IMR-90 (cell line): Measurements from ENCODE around the gene FOXO1. TPM values are rescaled to one million over a fixed set of nuclear protein-coding genes. Genes with fewer than 3 reads are reported as not detected.

ENCODE experiments used
- ATAC-seq: fragments of 200-7000 bp; cut with Tn5 transposase; 2 replicates; pipeline ENCODE4 v1.9.1; 2020; ENCODE audit warnings: low read depth, mild to moderate bottlenecking, moderate library complexity
- BruUV-seq: library from RNA; stranded (reverse); fragments of 400-500 nt; replicated peaks from 2 replicates; lab custom pipeline; 2021; lab: Mats Ljungman, UMichigan
- CTCF ChIA-PET: fragments of 300-600 bp; formaldehyde crosslinking; extraction: SDS; loops from one replicate; lab custom pipeline; 2021; ENCODE audit warnings: antibody characterized with exemption; lab: Yijun Ruan, JAX
- POLR2A ChIA-PET: fragments of 300-600 bp; sonication (Branson Sonifier 250); formaldehyde crosslinking; loops from one replicate; lab custom pipeline; 2022; ENCODE audit warnings: antibody characterized with exemption; ENCODE audit not compliant: unreplicated experiment; lab: Charles Lee
- DNase-seq: peaks from one replicate; pipeline ENCODE4 v3.0.0; 2013
- H2AFZ ChIP-seq: replicated peaks from 2 replicates; pipeline ENCODE3; 2013; ENCODE audit warnings: low read length, mild to moderate bottlenecking; ENCODE audit not compliant: poor library complexity
- H2AK5ac ChIP-seq: 2 replicates; pipeline ENCODE4 v1.6.1; 2013; ENCODE audit warnings: low read depth, low read length, inconsistent platforms
- H2AK9ac ChIP-seq: replicated peaks from 2 replicates; pipeline ENCODE3; 2013; ENCODE audit warnings: mild to moderate bottlenecking, low read depth, low read length, moderate library complexity; ENCODE audit not compliant: poor library complexity
- H2BK120ac ChIP-seq: 2 replicates; pipeline ENCODE4 v1.6.1; 2013; ENCODE audit warnings: low read depth, low read length, inconsistent platforms
- H2BK15ac ChIP-seq: 3 replicates; pipeline ENCODE4 v1.6.1; 2013; ENCODE audit warnings: low read depth, low read length, inconsistent platforms
- H2BK20ac ChIP-seq: 2 replicates; pipeline ENCODE4 v1.6.1; 2013; ENCODE audit warnings: low read depth, mild to moderate bottlenecking, inconsistent platforms, low read length, moderate library complexity
- H2BK5ac ChIP-seq: 2 replicates; pipeline ENCODE4 v1.6.1; 2013; ENCODE audit warnings: mild to moderate bottlenecking, low read depth, low read length, inconsistent platforms; ENCODE audit not compliant: poor library complexity, severe bottlenecking
- H3K14ac ChIP-seq: replicated peaks from 2 replicates; pipeline ENCODE4 v1.6.1; 2013; ENCODE audit warnings: low read depth, low read length, inconsistent platforms
- H3K18ac ChIP-seq: 2 replicates; pipeline ENCODE4 v1.6.1; 2013; ENCODE audit warnings: low read depth, low read length, control low read depth
- H3K23ac ChIP-seq: 2 replicates; pipeline ENCODE4 v1.6.1; 2013; ENCODE audit warnings: low read depth, low read length, inconsistent platforms
- H3K27ac ChIP-seq: 2 replicates; pipeline ENCODE4 v1.5.1; 2013; ENCODE audit warnings: mild to moderate bottlenecking, control low read depth, low read length; ENCODE audit not compliant: insufficient read depth
- H3K27me3 ChIP-seq: 2 replicates; pipeline ENCODE4 v1.6.1; 2013; ENCODE audit warnings: low read length; ENCODE audit not compliant: control insufficient read depth, insufficient read depth
- H3K36me3 ChIP-seq: 2 replicates; pipeline ENCODE4 v1.6.1; 2013; ENCODE audit warnings: low read length, mixed read lengths; ENCODE audit not compliant: control insufficient read depth, insufficient read depth
- H3K4ac ChIP-seq: 2 replicates; pipeline ENCODE4 v1.6.1; 2013; ENCODE audit warnings: low read depth, low read length, inconsistent platforms
- H3K4me1 ChIP-seq: 2 replicates; pipeline ENCODE4 v1.6.1; 2013; ENCODE audit warnings: low read length, mixed read lengths; ENCODE audit not compliant: control insufficient read depth, insufficient read depth
- H3K4me2 ChIP-seq: 2 replicates; pipeline ENCODE4 v1.6.1; 2013; ENCODE audit warnings: low read depth, mild to moderate bottlenecking, control low read depth, low read length, moderate library complexity
- H3K4me3 ChIP-seq: 2 replicates; pipeline ENCODE4 v1.5.1; 2013; ENCODE audit warnings: low read depth, mild to moderate bottlenecking, control low read depth, low read length, moderate library complexity; ENCODE audit not compliant: insufficient read depth
- H3K56ac ChIP-seq: 2 replicates; pipeline ENCODE4 v1.6.1; 2013; ENCODE audit warnings: low read length, inconsistent platforms; ENCODE audit not compliant: insufficient read depth; ENCODE audit errors: extremely low read depth
- H3K79me1 ChIP-seq, 2 experiments: 2 replicates each; pipeline ENCODE4 v1.6.1; 2013; ENCODE audit warnings: low read length in 2 of 2, inconsistent platforms in 1 of 2, low read depth in 1 of 2
- H3K9ac ChIP-seq: 2 replicates; pipeline ENCODE4 v1.6.1; 2013; ENCODE audit warnings: low read depth, low read length, control low read depth
- H3K9me1 ChIP-seq: 2 replicates; pipeline ENCODE4 v1.6.1; 2013; ENCODE audit warnings: low read length, inconsistent platforms; ENCODE audit not compliant: insufficient read depth
- H3K9me3 ChIP-seq: 2 replicates; pipeline ENCODE4 v1.6.1; 2013; ENCODE audit warnings: low read length; ENCODE audit not compliant: control insufficient read depth, insufficient read depth
- H4K20me1 ChIP-seq: 2 replicates; pipeline ENCODE4 v1.6.1; 2013; ENCODE audit warnings: low read length, inconsistent platforms; ENCODE audit not compliant: insufficient read depth
- H4K5ac ChIP-seq: 2 replicates; pipeline ENCODE4 v1.6.1; 2013; ENCODE audit warnings: mild to moderate bottlenecking, low read depth, low read length, control low read depth
- H4K8ac ChIP-seq, 2 experiments: 2 replicates each; pipeline ENCODE4 v1.6.1; 2013; ENCODE audit warnings: low read depth in 2 of 2, low read length in 2 of 2, control low read depth in 1 of 2, inconsistent platforms in 1 of 2
- H4K91ac ChIP-seq: 2 replicates; pipeline ENCODE4 v1.6.1; 2013; ENCODE audit warnings: low read depth, low read length, inconsistent platforms; ENCODE audit not compliant: insufficient read depth
- BHLHE40 ChIP-seq: fragments of 150-350 bp; IDR thresholded peaks from 2 replicates; pipeline ENCODE4 v1.6.1; 2016; ENCODE audit warnings: mild to moderate bottlenecking, low read depth, low read length
- NFE2L2 ChIP-seq: fragments of 150-350 bp; IDR thresholded peaks from 2 replicates; pipeline ENCODE4 v1.6.1; 2016; ENCODE audit warnings: low read depth, mild to moderate bottlenecking, low read length
- WGBS, 2 experiments: methylation state at CpG; one replicate each; pipeline versions ENCODE4 v1.1.5 to v1.1.7; 2013; ENCODE audit warnings: missing lambda C conversion rate in 2 of 2; ENCODE audit not compliant: insufficient read length in 1 of 2; ENCODE audit errors: extremely low coverage in 2 of 2; 5-methylcytosine and 5-hydroxymethylcytosine counted together
- dilution Hi-C: fragments of 300-500 bp; cut with HindIII; formaldehyde crosslinking; loops from one replicate; pipeline ENCODE4 v1.14.3; 2018; ENCODE audit warnings: low sequenced_read_pairs; ENCODE audit not compliant: unreplicated experiment
- in situ Hi-C: fragments of 300-500 bp; cut with MboI; formaldehyde crosslinking; loops from 3 replicates; pipeline ENCODE4 v1.14.3; 2019; ENCODE audit warnings: low sequenced_read_pairs, inconsistent platforms, mixed read lengths
- intact Hi-C: fragments of 100-400 bp; cut with micrococcal nuclease; formaldehyde crosslinking; loops from 2 replicates; pipeline ENCODE4 v1.10.0; 2022
- polyA plus RNA-seq, 3 experiments: library from polyadenylated mRNA; depleted of rRNA; stranded (reverse); fragments of >200 nt; gene quantifications; 2 replicates each; pipeline ENCODE4 v1.2.3, GENCODE V29; 2012; ENCODE audit warnings: low replicate concordance in 1 of 3
- total RNA-seq: library from RNA; depleted of rRNA; stranded (reverse); fragments of >200 nt; gene quantifications from 2 replicates; pipeline ENCODE4 v1.2.3, GENCODE V29; 2012

The FOXO1 gene
- total and polyA plus RNA-seq, 2 of the 4 experiments (the other 2 are of a cell fraction) = 0.12 to 0.18 TPM

- no peak overlapping the region for H2AK9ac ChIP-seq
- H3K79me1 ChIP-seq = no peaks in the 10 kb centered on the region
- H3K4me2 ChIP-seq = no peak overlapping the region
- H3K27me3 ChIP-seq = no peaks in the 10 kb centered on the region
- ATAC-seq (no peak), DNase-seq (no peak)
- no CpG with 5 or more reads among the region's 3 CpGs for WGBS, 2 experiments
- H3K4me1 ChIP-seq = no peaks in the 10 kb centered on the region
- H3K18ac ChIP-seq = no peak overlapping the region
- in situ Hi-C loops (no loop called here), intact Hi-C loops (no loop called here), dilution Hi-C loops (no loop called here)
- H3K9me3 ChIP-seq = no peaks in the 10 kb centered on the region
- POLR2A ChIA-PET = no interaction called here
- H2BK20ac ChIP-seq = no peak overlapping the region
- H3K14ac ChIP-seq = no peak overlapping the region
- no peak for TF ChIP-seq NFE2L2
- TF ChIP-seq BHLHE40 = no peak
- H4K8ac ChIP-seq = no peak overlapping the region
- CTCF ChIA-PET = no interaction called here
- BruUV-seq = no TSS peak
- no peak overlapping the region for H4K91ac ChIP-seq
- no peak overlapping the region for H4K5ac ChIP-seq
- no peak overlapping the region for H3K27ac ChIP-seq
- H3K4me3 ChIP-seq = no peak overlapping the region
- no peaks in the 10 kb centered on the region for H3K36me3 ChIP-seq
- no peak overlapping the region for H2BK15ac ChIP-seq
- no peak overlapping the region for H2AK5ac ChIP-seq
- no peak overlapping the region for H3K23ac ChIP-seq
- H3K56ac ChIP-seq = no peak overlapping the region
- H4K20me1 ChIP-seq = no peaks in the 10 kb centered on the region
- no peak overlapping the region for H2BK5ac ChIP-seq
- H2AFZ ChIP-seq = no peak overlapping the region
- H3K4ac ChIP-seq = no peak overlapping the region
- no peak overlapping the region for H3K9ac ChIP-seq
- H2BK120ac ChIP-seq = no peak overlapping the region
- no peaks in the 10 kb centered on the region for H3K9me1 ChIP-seq
Measured at GRCh38 chr13:40578055-40578454, 88.4 kb downstream of the FOXO1 start.
